ENCODE results near the gene STK17A. TPM values are rescaled to one million over a fixed set of nuclear protein-coding genes. Genes with fewer than 3 reads are reported as not detected.
A peak's percentile ranks its signal among the peaks of the same experiment; 100 is the strongest.
"Not testable (repeated sequence)": the region's sequence is repeated elsewhere in the genome, so short reads cannot be mapped to it uniquely, and the experiment has no call there.

STK17A gene
- total RNA-seq, 6 experiments from 2014 or later, result 59.0 to 79.2 (median 62.8) TPM

DNA sequence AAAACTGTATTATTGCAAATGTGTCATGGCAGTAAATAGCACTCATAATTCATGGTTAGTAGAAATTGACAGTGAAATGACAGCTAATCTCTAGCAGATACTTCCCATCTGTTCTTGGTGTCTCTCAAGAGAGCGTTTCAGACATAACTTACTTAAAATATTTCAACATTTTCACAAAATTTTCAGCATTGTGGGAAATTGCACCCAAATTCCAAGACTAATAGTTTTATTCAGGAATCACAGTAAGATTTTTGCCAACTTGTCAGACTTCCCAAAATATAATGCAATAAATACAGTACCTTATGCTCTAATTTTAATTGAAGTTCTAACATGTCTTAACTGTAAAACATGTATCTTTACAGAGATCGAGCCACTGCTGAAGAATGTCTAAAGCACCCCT is 41.2 kb downstream of the STK17A start:
- Mint-ChIP-seq H3K4me3 (no peak overlapping the region), H3K27ac (no peak overlapping the region), H3K36me3 (ENCODE audit: low read depth) (peaks cover 56% of the 10 kb centered on the region), H3K4me1 (ENCODE audit: low read depth) (peaks cover 72% of the 10 kb centered on the region), H3K9me3 (no peaks in the 10 kb centered on the region), H3K27me3 (ENCODE audit: insufficient read depth) (peaks cover 2% of the 10 kb centered on the region)
- TF ChIP-seq, protein P1, sequence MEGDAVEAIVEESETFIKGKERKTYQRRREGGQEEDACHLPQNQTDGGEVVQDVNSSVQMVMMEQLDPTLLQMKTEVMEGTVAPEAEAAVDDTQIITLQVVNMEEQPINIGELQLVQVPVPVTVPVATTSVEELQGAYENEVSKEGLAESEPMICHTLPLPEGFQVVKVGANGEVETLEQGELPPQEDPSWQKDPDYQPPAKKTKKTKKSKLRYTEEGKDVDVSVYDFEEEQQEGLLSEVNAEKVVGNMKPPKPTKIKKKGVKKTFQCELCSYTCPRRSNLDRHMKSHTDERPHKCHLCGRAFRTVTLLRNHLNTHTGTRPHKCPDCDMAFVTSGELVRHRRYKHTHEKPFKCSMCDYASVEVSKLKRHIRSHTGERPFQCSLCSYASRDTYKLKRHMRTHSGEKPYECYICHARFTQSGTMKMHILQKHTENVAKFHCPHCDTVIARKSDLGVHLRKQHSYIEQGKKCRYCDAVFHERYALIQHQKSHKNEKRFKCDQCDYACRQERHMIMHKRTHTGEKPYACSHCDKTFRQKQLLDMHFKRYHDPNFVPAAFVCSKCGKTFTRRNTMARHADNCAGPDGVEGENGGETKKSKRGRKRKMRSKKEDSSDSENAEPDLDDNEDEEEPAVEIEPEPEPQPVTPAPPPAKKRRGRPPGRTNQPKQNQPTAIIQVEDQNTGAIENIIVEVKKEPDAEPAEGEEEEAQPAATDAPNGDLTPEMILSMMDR (IDR thresholded peaks at IDR 0.05), result no peak
- no peak for DNase-seq

DNA sequence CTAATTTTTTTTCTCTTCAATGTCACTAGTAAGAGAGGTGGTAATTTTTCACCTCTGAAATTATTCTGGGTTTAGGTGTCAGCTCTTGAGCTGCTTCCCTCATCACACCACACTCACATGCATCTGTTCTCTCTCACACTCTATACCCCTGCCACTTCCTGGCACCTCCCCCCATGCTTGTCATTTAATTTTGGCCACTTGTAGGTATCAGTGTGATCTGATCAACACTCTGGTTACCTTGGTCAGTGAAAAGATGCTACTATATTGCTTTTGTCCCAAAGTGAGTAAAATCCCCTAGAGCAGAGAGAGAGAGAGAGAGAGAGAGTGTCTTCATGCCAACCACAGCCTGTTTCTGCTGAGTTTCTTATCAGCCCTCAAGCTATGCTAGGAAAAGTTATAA is 42.5 kb downstream of the STK17A start:
- no peak for DNase-seq
- no peak overlapping the region; the same call in 1 of the 2 replicates for H3K4me3 Mint-ChIP-seq
- peaks cover 74% of the 10 kb centered on the region for H3K4me1 Mint-ChIP-seq (ENCODE audit: low read depth)
- TF ChIP-seq, protein P1 (IDR thresholded peaks at IDR 0.05), result no peak
- H3K27ac Mint-ChIP-seq, result peak overlapping the region; percentile 33
- H3K9me3 Mint-ChIP-seq, result no peaks in the 10 kb centered on the region
- H3K36me3 Mint-ChIP-seq (ENCODE audit: low read depth), result peaks cover 62% of the 10 kb centered on the region
- peaks cover 2% of the 10 kb centered on the region for H3K27me3 Mint-ChIP-seq (ENCODE audit: insufficient read depth)

DNA sequence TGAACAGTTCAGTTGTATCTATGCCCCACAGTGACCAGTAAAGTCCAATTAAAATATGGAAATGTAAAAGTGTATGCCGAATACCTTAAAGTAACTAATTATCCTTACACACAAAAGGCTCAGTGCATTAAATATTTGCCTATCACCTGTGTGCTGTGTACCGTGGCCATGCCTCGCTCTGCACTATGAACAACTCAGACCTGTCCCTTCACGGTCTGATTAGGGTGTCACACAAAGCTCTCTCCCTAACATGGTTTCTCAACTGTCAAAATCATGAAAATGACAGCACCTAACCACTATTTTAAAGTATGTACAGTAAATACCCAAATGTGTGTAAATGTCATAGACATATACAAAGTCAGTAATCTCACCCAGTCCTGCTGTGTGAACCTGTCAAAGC is 43.1 kb downstream of the STK17A start:
- peak overlapping the region; percentile 33 for H3K27ac Mint-ChIP-seq
- H3K36me3 Mint-ChIP-seq (ENCODE audit: low read depth), result peaks cover 66% of the 10 kb centered on the region
- H3K9me3 Mint-ChIP-seq, result no peaks in the 10 kb centered on the region
- peaks cover 74% of the 10 kb centered on the region for H3K4me1 Mint-ChIP-seq (ENCODE audit: low read depth)
- DNase-seq, result no peak
- TF ChIP-seq, protein P1 (IDR thresholded peaks at IDR 0.05), result no peak
- no peak overlapping the region for H3K4me3 Mint-ChIP-seq
- H3K27me3 Mint-ChIP-seq (ENCODE audit: insufficient read depth), result no peaks in the 10 kb centered on the region; the same call in 1 of the 2 replicates

DNA sequence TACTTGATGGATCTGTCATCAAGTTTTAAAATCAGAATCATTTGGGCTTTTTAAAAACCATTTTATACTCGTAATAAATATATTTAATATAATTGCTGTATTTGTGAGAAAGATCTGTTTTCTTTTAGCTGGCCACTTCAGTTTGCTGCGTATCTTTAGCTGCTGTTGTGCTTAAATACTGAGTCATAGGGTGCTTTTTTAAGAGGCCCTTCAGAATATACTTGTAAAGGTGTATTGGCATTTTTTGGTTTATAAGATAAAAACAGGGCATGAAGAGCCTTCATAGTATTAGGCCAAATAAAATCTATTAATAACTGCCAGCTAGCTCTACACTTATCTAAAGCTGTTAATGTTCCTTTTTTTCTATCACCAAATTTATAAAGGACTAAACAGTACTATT is 43.8 kb downstream of the STK17A start:
- Mint-ChIP-seq H3K27ac (peak overlapping the region; percentile 33; the same call in 1 of the 2 replicates), H3K36me3 (ENCODE audit: low read depth) (peaks cover 71% of the 10 kb centered on the region), H3K27me3 (ENCODE audit: insufficient read depth) (no peaks in the 10 kb centered on the region; the same call in 1 of the 2 replicates), H3K4me1 (ENCODE audit: low read depth) (peaks cover 75% of the 10 kb centered on the region), H3K4me3 (no peak overlapping the region), H3K9me3 (no peaks in the 10 kb centered on the region)
- TF ChIP-seq, protein P1 (IDR thresholded peaks at IDR 0.05), result no peak
- DNase-seq, result no peak

DNA sequence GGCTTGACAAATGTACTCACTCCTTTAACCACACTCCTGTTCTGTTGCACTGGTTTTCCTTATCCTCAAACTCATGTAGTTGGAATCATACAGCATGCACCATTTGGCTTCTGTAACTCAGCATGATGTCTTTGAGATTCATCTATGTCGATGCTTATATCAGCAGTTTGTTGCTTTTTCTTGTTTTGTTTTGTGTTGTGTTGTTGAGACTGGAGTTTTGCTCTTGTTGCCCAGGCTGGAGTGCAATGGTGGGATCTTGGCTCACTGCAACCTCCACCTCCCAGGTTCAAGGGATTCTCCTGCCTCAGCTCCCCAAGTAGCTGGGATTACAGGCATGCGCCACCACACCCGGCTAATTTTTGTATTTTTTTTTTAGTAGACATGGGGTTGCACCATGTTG is 44.9 kb downstream of the STK17A start:
- H3K4me1 Mint-ChIP-seq (ENCODE audit: low read depth), result peaks cover 71% of the 10 kb centered on the region
- DNase-seq; H3K9me3 Mint-ChIP-seq; H3K4me3 Mint-ChIP-seq; H3K27me3 Mint-ChIP-seq (ENCODE audit: insufficient read depth): not testable (repeated sequence)
- peaks cover 76% of the 10 kb centered on the region for H3K36me3 Mint-ChIP-seq (ENCODE audit: low read depth)
- peak overlapping the region; percentile 33 for H3K27ac Mint-ChIP-seq

DNA sequence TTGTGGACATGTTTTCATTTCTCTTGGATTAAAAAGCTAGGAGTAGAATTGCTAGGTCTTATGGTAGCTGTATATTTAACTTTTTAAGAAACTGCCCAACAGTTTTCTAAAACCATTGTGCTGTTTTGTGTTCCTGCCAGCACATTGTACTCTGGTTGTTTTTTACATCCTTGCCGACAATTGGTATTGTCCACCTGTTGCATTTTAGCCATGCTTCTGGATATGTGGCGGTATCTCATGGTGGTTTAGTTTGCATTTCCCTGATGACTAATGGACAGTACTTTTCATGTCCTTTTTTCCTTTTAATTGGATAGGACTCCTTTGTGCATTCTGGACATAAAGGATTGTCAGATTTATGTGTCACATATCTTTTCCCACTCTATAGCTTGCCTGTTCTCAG is 45.5 kb downstream of the STK17A start:
- peaks cover 67% of the 10 kb centered on the region for H3K4me1 Mint-ChIP-seq (ENCODE audit: low read depth)
- no peaks in the 10 kb centered on the region; the same call in 1 of the 2 replicates for H3K27me3 Mint-ChIP-seq (ENCODE audit: insufficient read depth)
- no peaks in the 10 kb centered on the region for H3K9me3 Mint-ChIP-seq
- no peak for DNase-seq
- peaks cover 77% of the 10 kb centered on the region for H3K36me3 Mint-ChIP-seq (ENCODE audit: low read depth)
- TF ChIP-seq, protein P1 (IDR thresholded peaks at IDR 0.05), result no peak
- no peak overlapping the region for H3K4me3 Mint-ChIP-seq
- peak overlapping the region; percentile 31; the same call in 1 of the 2 replicates for H3K27ac Mint-ChIP-seq

Measured in HFFc6 (cell line).